Ovary (tissue), 9 donors: ENCODE data around the gene GABBR2. TPM values are rescaled to one million over a fixed set of nuclear protein-coding genes. Genes with fewer than 3 reads are reported as not detected.

ENCODE experiments used
- DNase-seq, 5 donors: peaks; one replicate each; pipeline ENCODE4 v3.0.0-alpha.2; 2019 to 2020
- H3K27ac ChIP-seq, 2 donors: fragments of 200-600 bp; one replicate each; pipeline versions ENCODE4 v1.5.1 to v1.8.0; 2019 to 2022
- H3K27me3 ChIP-seq: fragments of 200-600 bp; one replicate; pipeline ENCODE4 v1.8.0; 2022
- H3K36me3 ChIP-seq: fragments of 200-600 bp; sonication (generic); one replicate; pipeline ENCODE4 v1.5.1; 2019
- H3K4me1 ChIP-seq: one replicate; pipeline ENCODE4 v1.8.1; 2013; ENCODE audit warnings: mild to moderate bottlenecking, moderate library complexity; ENCODE audit not compliant: insufficient read depth
- H3K4me3 ChIP-seq: fragments of 200-600 bp; sonication (generic); one replicate; pipeline ENCODE4 v1.5.1; 2017
- H3K9me3 ChIP-seq, 2 donors: fragments of 200-600 bp in 1 of 2; sonication (generic) in 1 of 2; one replicate each; pipeline versions ENCODE4 v1.5.1 to v1.8.1; 2013 to 2019; ENCODE audit warnings: mild to moderate bottlenecking in 1 of 2, moderate library complexity in 1 of 2
- EP300 ChIP-seq: sonication (generic); formaldehyde crosslinking; IDR thresholded peaks from one replicate; pipeline ENCODE4 v1.6.1; 2017; ENCODE audit warnings: antibody characterized with exemption
- POLR2A ChIP-seq: fragments of 450-650 bp; IDR thresholded peaks from one replicate; pipeline ENCODE4 v1.6.1; 2017; ENCODE audit warnings: antibody characterized with exemption, mild to moderate bottlenecking, moderate library complexity
- WGBS, 3 donors: extraction: QIAGEN DNeasy Blood & Tissue Kit in 1 of 3; methylation state at CpG; one replicate each; pipeline versions ENCODE4 v1.1.5 to v1.1.7; 2013 to 2017; 5-methylcytosine and 5-hydroxymethylcytosine counted together
- intact Hi-C, 4 donors: fragments of 100-400 bp; cut with DNase I; formaldehyde crosslinking; loops; one replicate each; pipeline versions ENCODE4 v1.11.0 to v1.15.1; 2022 to 2023
- polyA plus RNA-seq, 2 donors: library from polyadenylated mRNA; stranded (reverse); fragments of 200-250 nt in 1 of 2; fragments of 350-450 nt in 1 of 2; fragmentation: Illumina TruSeq in 1 of 2; extraction: RNeasy Lipid Tissue Mini Kit (QIAGEN cat#74804) in 1 of 2; gene quantifications; one replicate each; pipeline ENCODE4 v1.2.3, GENCODE V29; 2013 to 2014
- total RNA-seq, 7 donors: library from RNA; depleted of rRNA in 2 of 7; stranded (reverse); fragments of >200 nt in 2 of 7; fragmentation: NEBNext Ultra II Directional in 3 of 7; extraction: Animal tissue kit (Norgen Biotek cat#: 25700) in 3 of 7; gene quantifications; one replicate each; pipeline versions ENCODE4 v1.1.0 to v1.2.4, GENCODE V29; 2016 to 2023
- TF ChIP-seq, protein P1 (sequence below), 3 donors: fragments of 450-650 bp in 2 of 3; fragments of 200-600 bp in 1 of 3; IDR thresholded peaks; one replicate each; pipeline versions ENCODE4 v1.5.1 to v1.8.0; 2016 to 2022; ENCODE audit warnings: antibody characterized with exemption in 3 of 3, mild to moderate bottlenecking in 1 of 3
- donor health status: DM: no; HTN: no; CAD: no; lungs with moderate emphysema.
- donor health status: DM: no; HTN: no; CAD: no.
- donor health status: Bipolar disorder and iron deficiency.
- donor health status: DM: yes; HTN: yes; CAD: no.
- donor health status: DM: no; HTN: no; CAD: no.
- donor health status: DM: yes; HTN: yes; CAD: no.

The GABBR2 gene
- total and polyA plus RNA-seq, 9 donors, result 0.05 to 0.30 (median 0.22) TPM; not detected in 6

DNA sequence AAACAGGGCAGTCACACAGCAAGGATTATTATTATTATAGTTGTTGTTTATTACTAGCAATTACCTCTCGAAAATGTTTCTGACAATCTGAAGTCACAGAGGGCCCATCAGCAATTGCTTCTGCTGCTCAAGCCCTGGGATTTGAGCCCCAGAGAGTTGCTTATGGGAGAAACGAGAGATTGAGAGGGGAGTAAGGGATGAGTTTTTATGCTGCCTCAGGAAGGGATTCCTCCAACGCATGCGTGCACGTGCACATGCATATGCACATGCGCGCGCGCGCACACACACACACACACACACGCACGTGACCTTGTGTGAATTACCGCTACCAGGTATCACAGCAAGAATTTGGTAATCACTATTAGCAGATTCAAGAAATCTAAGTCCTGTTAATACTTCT lies 264.1 kb downstream of the GABBR2 start:
- H3K4me1 ChIP-seq, result no peaks in the 10 kb centered on the region
- TF ChIP-seq, protein P1, sequence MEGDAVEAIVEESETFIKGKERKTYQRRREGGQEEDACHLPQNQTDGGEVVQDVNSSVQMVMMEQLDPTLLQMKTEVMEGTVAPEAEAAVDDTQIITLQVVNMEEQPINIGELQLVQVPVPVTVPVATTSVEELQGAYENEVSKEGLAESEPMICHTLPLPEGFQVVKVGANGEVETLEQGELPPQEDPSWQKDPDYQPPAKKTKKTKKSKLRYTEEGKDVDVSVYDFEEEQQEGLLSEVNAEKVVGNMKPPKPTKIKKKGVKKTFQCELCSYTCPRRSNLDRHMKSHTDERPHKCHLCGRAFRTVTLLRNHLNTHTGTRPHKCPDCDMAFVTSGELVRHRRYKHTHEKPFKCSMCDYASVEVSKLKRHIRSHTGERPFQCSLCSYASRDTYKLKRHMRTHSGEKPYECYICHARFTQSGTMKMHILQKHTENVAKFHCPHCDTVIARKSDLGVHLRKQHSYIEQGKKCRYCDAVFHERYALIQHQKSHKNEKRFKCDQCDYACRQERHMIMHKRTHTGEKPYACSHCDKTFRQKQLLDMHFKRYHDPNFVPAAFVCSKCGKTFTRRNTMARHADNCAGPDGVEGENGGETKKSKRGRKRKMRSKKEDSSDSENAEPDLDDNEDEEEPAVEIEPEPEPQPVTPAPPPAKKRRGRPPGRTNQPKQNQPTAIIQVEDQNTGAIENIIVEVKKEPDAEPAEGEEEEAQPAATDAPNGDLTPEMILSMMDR (IDR thresholded peaks at IDR 0.05), result no peak
- TF ChIP-seq EP300 (no peak), POLR2A (no peak)
- no peak overlapping the region for H3K4me3 ChIP-seq
- H3K36me3 ChIP-seq, result no peaks in the 10 kb centered on the region
- H3K27ac ChIP-seq, result no peak overlapping the region
- intact Hi-C loops, result no loop called here
- no peaks in the 10 kb centered on the region for H3K27me3 ChIP-seq
- 76 to 85% (median 85%) methylated on average over 13 of the region's 13 CpGs for WGBS, 3 donors
- no peaks in the 10 kb centered on the region for H3K9me3 ChIP-seq
- DNase-seq, result no peak

DNA sequence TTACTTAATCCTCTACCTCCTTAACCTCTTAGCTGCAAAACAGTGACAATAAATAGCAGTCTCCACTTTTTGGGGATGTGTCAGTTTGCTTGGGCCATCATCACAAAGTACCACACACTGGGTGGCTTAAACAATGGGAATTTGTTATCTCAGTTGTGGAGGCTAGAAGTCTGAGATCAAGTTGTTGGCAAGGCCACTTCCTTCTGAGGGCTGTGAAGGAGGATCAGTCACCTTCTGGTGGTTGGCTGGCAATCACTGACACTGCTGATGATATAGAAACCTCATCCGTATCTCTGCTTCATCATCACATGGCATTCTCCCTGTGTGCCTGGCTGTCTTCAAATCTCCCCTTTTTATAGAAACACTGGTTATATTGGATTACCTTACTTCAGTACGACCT lies 266.2 kb downstream of the GABBR2 start:
- Histone ChIP-seq H3K27me3 (no peaks in the 10 kb centered on the region), H3K4me3 (no peak overlapping the region), H3K9me3 (no peaks in the 10 kb centered on the region), H3K27ac (no peak overlapping the region), H3K4me1 (no peaks in the 10 kb centered on the region), H3K36me3 (no peaks in the 10 kb centered on the region)
- TF ChIP-seq POLR2A (no peak), EP300 (no peak)
- TF ChIP-seq, protein P1 (IDR thresholded peaks at IDR 0.05), result no peak
- intact Hi-C loops, result no loop called here
- WGBS, 3 donors, result 30 to 40% (median 39%) methylated on average over 2 of the region's 2 CpGs
- DNase-seq, result no peak

GRCh38 chr9:98442114-98442513 lies 266.6 kb downstream of the GABBR2 start:
- WGBS, 3 donors, result 36 to 39% (median 38%) methylated on average over 3 of the region's 3 CpGs
- intact Hi-C loops, result no loop called here
- Histone ChIP-seq H3K4me1 (no peaks in the 10 kb centered on the region), H3K9me3 (no peaks in the 10 kb centered on the region), H3K4me3 (no peak overlapping the region), H3K27ac (no peak overlapping the region), H3K27me3 (no peaks in the 10 kb centered on the region), H3K36me3 (no peaks in the 10 kb centered on the region)
- no peak for DNase-seq
- TF ChIP-seq EP300, result no peak
- TF ChIP-seq, protein P1 (IDR thresholded peaks at IDR 0.05), result no peak
- no peak for TF ChIP-seq POLR2A

- WGBS, 3 donors, result 58 to 65% (median 63%) methylated on average over 3 of the region's 3 CpGs
- Histone ChIP-seq H3K9me3 (no peaks in the 10 kb centered on the region), H3K36me3 (no peaks in the 10 kb centered on the region), H3K27ac (no peak overlapping the region), H3K4me3 (no peak overlapping the region), H3K27me3 (no peaks in the 10 kb centered on the region), H3K4me1 (no peaks in the 10 kb centered on the region)
- intact Hi-C loops, result no loop called here
- DNase-seq, result no peak
- TF ChIP-seq POLR2A (no peak), EP300 (no peak)
These were observed 270.1 kb downstream of the GABBR2 start for GRCh38 chr9:98438666-98439065.

DNA sequence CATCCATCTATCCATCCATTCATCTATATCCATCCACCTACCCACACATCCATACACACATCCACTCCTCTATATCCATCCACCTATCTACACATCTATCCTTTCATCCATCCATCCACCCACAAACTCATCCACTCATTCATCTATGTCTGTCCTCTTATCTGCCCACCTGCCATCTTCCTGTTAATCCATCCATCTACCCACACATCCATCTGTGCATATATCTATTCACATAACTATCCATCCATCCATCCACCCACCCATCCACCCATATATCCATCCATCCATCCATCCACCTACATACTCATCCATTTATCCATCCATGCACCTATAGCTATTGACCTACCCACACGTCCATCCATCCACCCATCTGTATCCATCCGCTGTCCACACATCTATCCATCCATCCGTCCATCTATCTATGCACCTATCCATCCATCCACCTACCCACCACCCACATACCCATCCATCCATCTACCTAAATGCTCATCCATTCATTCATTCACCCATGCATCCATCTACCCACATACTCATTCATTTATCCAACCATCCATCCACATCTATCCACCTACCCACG lies 271.2 kb downstream of the GABBR2 start:
- DNase-seq, result no peak
- no peak overlapping the region for H3K27ac ChIP-seq
- WGBS, 3 donors, result 83 to 89% (median 87%) methylated on average over 4 of the region's 4 CpGs
- TF ChIP-seq, protein P1 (IDR thresholded peaks at IDR 0.05), result no peak
- TF ChIP-seq EP300, result no peak
- no peak for TF ChIP-seq POLR2A
- no peaks in the 10 kb centered on the region for H3K4me1 ChIP-seq
- no peaks in the 10 kb centered on the region for H3K27me3 ChIP-seq
- no peaks in the 10 kb centered on the region for H3K36me3 ChIP-seq
- intact Hi-C loops, result no loop called here
- H3K9me3 ChIP-seq, result no peaks in the 10 kb centered on the region
- no peak overlapping the region for H3K4me3 ChIP-seq
